SH-SY5Y (cell line): ENCODE measurements around the gene MSI2.

Experiments used
- GATA2 ChIP-seq: IDR thresholded peaks from 2 replicates; pipeline ENCODE4 v1.6.1; 2011; ENCODE audit warnings: mild to moderate bottlenecking, low read depth, low read length
- GATA3 ChIP-seq: IDR thresholded peaks from 2 replicates; pipeline ENCODE4 v1.6.1; 2011; ENCODE audit warnings: low read depth, mild to moderate bottlenecking, low read length, moderate library complexity

DNA sequence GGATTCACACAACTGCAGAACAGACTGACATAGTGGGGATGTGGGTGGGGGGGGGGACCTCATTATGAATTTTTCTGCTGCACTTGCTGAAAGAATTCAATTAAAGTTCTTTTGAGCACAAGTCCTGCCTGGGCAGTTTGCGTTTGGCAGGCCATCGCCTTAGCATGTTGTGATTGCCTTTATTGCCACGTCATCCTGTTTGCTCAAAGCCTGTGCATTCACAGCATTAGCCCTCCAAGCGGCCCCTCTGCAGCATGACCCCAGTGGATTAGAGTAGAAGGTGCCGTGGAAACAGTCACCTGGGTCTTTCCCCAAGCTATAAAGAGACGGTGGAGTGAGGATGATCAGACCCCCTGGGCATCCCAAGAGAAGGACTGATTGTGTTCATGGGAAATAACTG lies 17.2 kb downstream of the MSI2 start:
- TF ChIP-seq GATA3 (no peak), GATA2 (no peak)
